Keratinocyte (primary cell): Measurements from ENCODE around the gene PNKD. TPM values are rescaled to one million over a fixed set of nuclear protein-coding genes. Genes with fewer than 3 reads are reported as not detected.
"Not testable (repeated sequence)": the region's sequence is repeated elsewhere in the genome, so short reads cannot be mapped to it uniquely, and the experiment has no call there.

Source experiments
- DNase-seq: peaks from one replicate; pipeline ENCODE4 v3.0.0-alpha.2; 2011; ENCODE audit warnings: low read depth, missing footprints, low spot score
- FAIRE-seq: peaks from 2 replicates; lab custom pipeline; 2011; peaks lifted over from hg19 to GRCh38; lab: Jason Lieb, UNC
- H2AFZ ChIP-seq: 2 replicates; pipeline ENCODE4 v1.6.0; 2012; ENCODE audit warnings: low read length, control low read depth, inconsistent platforms; ENCODE audit not compliant: control insufficient read depth
- H3K27ac ChIP-seq: 2 replicates; pipeline ENCODE4 v1.5.1; 2011; ENCODE audit warnings: low read length; ENCODE audit not compliant: control insufficient read depth, insufficient read depth
- H3K27me3 ChIP-seq: 3 replicates; pipeline ENCODE4 v1.6.0; 2011; ENCODE audit warnings: low read length; ENCODE audit not compliant: control insufficient read depth, insufficient read depth; ENCODE audit errors: extremely low read depth
- H3K36me3 ChIP-seq, 2 experiments: 2 replicates in 1 of 2; 3 replicates in 1 of 2; pipeline ENCODE4 v1.5.1; 2011; ENCODE audit warnings: low read length in 2 of 2, mild to moderate bottlenecking in 1 of 2; ENCODE audit not compliant: control insufficient read depth in 2 of 2, insufficient read depth in 2 of 2; ENCODE audit errors: extremely low read depth in 1 of 2
- H3K4me1 ChIP-seq: 3 replicates; pipeline ENCODE4 v1.5.1; 2011; ENCODE audit warnings: low read length; ENCODE audit not compliant: control insufficient read depth, insufficient read depth; ENCODE audit errors: extremely low read depth
- H3K4me2 ChIP-seq: 3 replicates; pipeline ENCODE4 v1.6.0; 2011; ENCODE audit warnings: low read depth, low read length; ENCODE audit not compliant: control insufficient read depth, insufficient read depth; ENCODE audit errors: extremely low read depth
- H3K4me3 ChIP-seq, 3 experiments: fragments of 200-600 bp in 1 of 3; sonication (generic) in 1 of 3; 2 replicates in 2 of 3; 3 replicates in 1 of 3; pipeline ENCODE4 v1.5.1; 2011 to 2016; ENCODE audit warnings: low read length in 3 of 3, mild to moderate bottlenecking in 3 of 3, control low read depth in 2 of 3, inconsistent platforms in 1 of 3, low read depth in 1 of 3, mixed read lengths in 1 of 3, mixed run types in 1 of 3, moderate library complexity in 1 of 3; ENCODE audit not compliant: control insufficient read depth in 2 of 3, insufficient read depth in 2 of 3; ENCODE audit errors: extremely low read depth in 1 of 3
- H3K79me2 ChIP-seq: 2 replicates; pipeline ENCODE4 v1.6.0; 2012; ENCODE audit warnings: low read length; ENCODE audit not compliant: control insufficient read depth, insufficient read depth
- H3K9ac ChIP-seq: 3 replicates; pipeline ENCODE4 v1.6.0; 2011; ENCODE audit warnings: low read length; ENCODE audit not compliant: control insufficient read depth, insufficient read depth; ENCODE audit errors: extremely low read depth
- H3K9me1 ChIP-seq: 3 replicates; pipeline ENCODE4 v1.6.0; 2011; ENCODE audit warnings: low read length; ENCODE audit not compliant: control insufficient read depth, insufficient read depth; ENCODE audit errors: extremely low read depth
- H3K9me3 ChIP-seq: 2 replicates; pipeline ENCODE4 v1.5.1; 2012; ENCODE audit warnings: low read depth, low read length; ENCODE audit not compliant: control insufficient read depth
- H4K20me1 ChIP-seq: 3 replicates; pipeline ENCODE4 v1.6.0; 2011; ENCODE audit warnings: low read length; ENCODE audit not compliant: control insufficient read depth, insufficient read depth; ENCODE audit errors: extremely low read depth
- EZH2 ChIP-seq: IDR thresholded peaks from one replicate; pipeline ENCODE4 v1.6.1; 2012; ENCODE audit warnings: inconsistent platforms, mild to moderate bottlenecking, low read length, moderate library complexity
- dilution Hi-C: fragments of 300-500 bp; cut with MboI; formaldehyde crosslinking; loops from one replicate; pipeline ENCODE4 v1.7.0; 2020; ENCODE audit warnings: low sequenced_read_pairs; ENCODE audit not compliant: extremely low pct_ligation_motif_present
- polyA plus RNA-seq, 5 experiments: library from polyadenylated mRNA; depleted of rRNA in 3 of 5; stranded (reverse) in 3 of 5; stranded (forward) in 1 of 5; unstranded in 1 of 5; fragments of >200 nt; gene quantifications; 1 replicate in 1 of 5; 2 replicates in 3 of 5; 3 replicates in 1 of 5; pipeline versions ENCODE4 v1.2.1 to v1.2.3, GENCODE V29; 2011 to 2012; ENCODE audit warnings: missing spikeins in 2 of 5, low read depth in 1 of 5, low replicate concordance in 1 of 5
- TF ChIP-seq, protein P1 (sequence below), 3 experiments: IDR thresholded peaks in 1 of 3; conservative IDR thresholded peaks in 1 of 3; optimal IDR thresholded peaks in 1 of 3; 2 replicates in 2 of 3; 3 replicates in 1 of 3; pipeline versions ENCODE3 to v1.5.1; 2011; ENCODE audit warnings: low read length in 3 of 3, mild to moderate bottlenecking in 3 of 3, moderate library complexity in 2 of 3, control low read depth in 1 of 3, inconsistent platforms in 1 of 3; ENCODE audit not compliant: insufficient read depth in 2 of 3; ENCODE audit errors: extremely low read depth in 1 of 3

Gene PNKD
- polyA plus RNA-seq, 1 donor (not counting 4 experiments of a cell fraction or from before 2014, with no cell fraction given) = 22.8 TPM

DNA sequence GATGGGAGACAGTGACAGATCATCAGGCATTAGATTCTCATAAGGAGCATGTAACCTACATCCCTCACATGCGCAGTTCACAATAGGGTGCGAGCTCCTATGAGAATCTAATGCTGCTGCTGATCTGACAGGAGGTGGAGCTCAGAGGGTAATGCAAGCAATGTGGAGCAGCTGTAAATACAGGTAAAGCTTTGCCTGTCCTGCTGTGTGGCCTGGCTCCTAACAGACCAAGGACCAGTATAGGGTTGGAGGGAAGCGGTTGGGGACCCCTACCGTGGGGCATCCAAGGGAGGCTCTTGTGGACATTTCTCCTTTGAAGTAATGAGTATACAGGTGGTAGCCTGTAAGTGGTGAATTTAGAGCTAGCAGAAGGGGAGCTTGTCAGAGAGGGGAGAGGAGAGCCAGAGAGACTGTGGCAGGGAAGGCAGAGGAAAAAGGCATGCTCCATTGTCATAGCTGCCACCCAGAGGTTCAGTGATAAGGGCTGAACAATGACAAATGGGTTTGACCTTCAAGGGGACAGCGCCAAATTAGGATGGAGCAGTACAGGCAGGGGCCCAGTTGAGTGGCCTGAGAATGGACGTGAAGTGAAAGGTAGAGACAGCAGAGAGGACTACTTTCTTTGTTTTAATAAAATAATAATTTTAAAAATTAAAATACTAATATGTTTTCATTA, 37.2 kb downstream of the PNKD start:
- FAIRE-seq = no peak
- dilution Hi-C loops = no loop called here

DNA sequence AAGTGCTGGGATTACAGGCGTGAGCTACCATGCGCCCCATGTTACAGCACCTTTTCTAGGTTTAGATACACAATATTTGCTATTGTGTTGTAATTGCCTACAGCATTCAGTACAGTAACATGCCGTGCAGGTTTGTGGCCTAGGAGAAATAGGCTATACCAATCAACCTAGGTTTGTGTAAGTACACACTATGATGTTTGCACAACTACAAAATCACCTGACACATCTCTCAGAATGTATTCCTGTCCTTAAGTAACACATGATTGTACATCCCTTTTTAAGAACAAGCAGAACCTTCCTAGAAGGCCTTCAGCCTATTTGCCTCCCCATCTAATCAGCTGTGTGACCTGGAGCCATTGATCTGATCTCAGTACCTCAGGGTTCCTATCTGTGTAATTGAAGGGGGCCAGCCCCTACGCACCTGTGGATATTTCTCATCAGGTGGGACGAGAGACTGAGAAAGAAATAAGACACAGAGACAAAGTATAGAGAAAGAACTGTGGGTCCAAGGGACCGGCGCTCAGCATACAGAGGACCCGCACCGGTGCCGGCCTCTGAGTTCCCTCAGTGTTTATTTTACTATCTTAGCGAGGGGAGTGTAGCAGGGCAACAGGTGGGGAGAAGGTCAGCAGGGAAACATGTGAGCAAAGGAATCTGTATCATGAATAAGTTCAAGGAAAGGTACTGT, 40.7 kb downstream of the PNKD start:
- H4K20me1 ChIP-seq = no peaks in the 10 kb centered on the region
- dilution Hi-C loops = no loop called here
- H3K4me3 ChIP-seq = no peak overlapping the region
- TF ChIP-seq, protein P1, sequence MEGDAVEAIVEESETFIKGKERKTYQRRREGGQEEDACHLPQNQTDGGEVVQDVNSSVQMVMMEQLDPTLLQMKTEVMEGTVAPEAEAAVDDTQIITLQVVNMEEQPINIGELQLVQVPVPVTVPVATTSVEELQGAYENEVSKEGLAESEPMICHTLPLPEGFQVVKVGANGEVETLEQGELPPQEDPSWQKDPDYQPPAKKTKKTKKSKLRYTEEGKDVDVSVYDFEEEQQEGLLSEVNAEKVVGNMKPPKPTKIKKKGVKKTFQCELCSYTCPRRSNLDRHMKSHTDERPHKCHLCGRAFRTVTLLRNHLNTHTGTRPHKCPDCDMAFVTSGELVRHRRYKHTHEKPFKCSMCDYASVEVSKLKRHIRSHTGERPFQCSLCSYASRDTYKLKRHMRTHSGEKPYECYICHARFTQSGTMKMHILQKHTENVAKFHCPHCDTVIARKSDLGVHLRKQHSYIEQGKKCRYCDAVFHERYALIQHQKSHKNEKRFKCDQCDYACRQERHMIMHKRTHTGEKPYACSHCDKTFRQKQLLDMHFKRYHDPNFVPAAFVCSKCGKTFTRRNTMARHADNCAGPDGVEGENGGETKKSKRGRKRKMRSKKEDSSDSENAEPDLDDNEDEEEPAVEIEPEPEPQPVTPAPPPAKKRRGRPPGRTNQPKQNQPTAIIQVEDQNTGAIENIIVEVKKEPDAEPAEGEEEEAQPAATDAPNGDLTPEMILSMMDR (optimal IDR thresholded peaks at IDR 0.05 in 1 of 3, IDR thresholded peaks at IDR 0.05 in 1 of 3, conservative IDR thresholded peaks at IDR 0.05 in 1 of 3; ENCODE audit: extremely low read depth in 1 of 3, insufficient read depth in 2 of 3, low read length in 3 of 3) = no peak
- TF ChIP-seq EZH2 = no peak
- H3K27me3 ChIP-seq = no peaks in the 10 kb centered on the region
- FAIRE-seq = no peak
- no peak overlapping the region for H3K4me2 ChIP-seq
- no peaks in the 10 kb centered on the region for H3K4me1 ChIP-seq
- H3K36me3 ChIP-seq = no peaks in the 10 kb centered on the region
- no peak for DNase-seq
- no peaks in the 10 kb centered on the region for H3K9me3 ChIP-seq
- no peak overlapping the region for H3K27ac ChIP-seq
- no peaks in the 10 kb centered on the region for H3K79me2 ChIP-seq
- H3K9me1 ChIP-seq = peaks cover 3% of the 10 kb centered on the region
- no peak overlapping the region for H2AFZ ChIP-seq
- no peak overlapping the region for H3K9ac ChIP-seq

More for the DNA sequence above, 37.2 kb downstream of the PNKD start:
- Histone ChIP-seq H3K9ac (no peak overlapping the region), H3K4me3 (no peak overlapping the region), H2AFZ (no peak overlapping the region), H3K27me3 (no peaks in the 10 kb centered on the region), H4K20me1 (no peaks in the 10 kb centered on the region), H3K27ac (no peak overlapping the region), H3K4me1 (no peaks in the 10 kb centered on the region), H3K9me1 (no peaks in the 10 kb centered on the region), H3K36me3 (no peaks in the 10 kb centered on the region), H3K4me2 (no peak overlapping the region), H3K79me2 (no peaks in the 10 kb centered on the region), H3K9me3 (no peaks in the 10 kb centered on the region)
- DNase-seq = no peak
- TF ChIP-seq EZH2 = no peak
- TF ChIP-seq, protein P1 (optimal IDR thresholded peaks at IDR 0.05 in 1 of 3, IDR thresholded peaks at IDR 0.05 in 1 of 3, conservative IDR thresholded peaks at IDR 0.05 in 1 of 3; ENCODE audit: extremely low read depth in 1 of 3, insufficient read depth in 2 of 3, low read length in 3 of 3) = no peak

DNA sequence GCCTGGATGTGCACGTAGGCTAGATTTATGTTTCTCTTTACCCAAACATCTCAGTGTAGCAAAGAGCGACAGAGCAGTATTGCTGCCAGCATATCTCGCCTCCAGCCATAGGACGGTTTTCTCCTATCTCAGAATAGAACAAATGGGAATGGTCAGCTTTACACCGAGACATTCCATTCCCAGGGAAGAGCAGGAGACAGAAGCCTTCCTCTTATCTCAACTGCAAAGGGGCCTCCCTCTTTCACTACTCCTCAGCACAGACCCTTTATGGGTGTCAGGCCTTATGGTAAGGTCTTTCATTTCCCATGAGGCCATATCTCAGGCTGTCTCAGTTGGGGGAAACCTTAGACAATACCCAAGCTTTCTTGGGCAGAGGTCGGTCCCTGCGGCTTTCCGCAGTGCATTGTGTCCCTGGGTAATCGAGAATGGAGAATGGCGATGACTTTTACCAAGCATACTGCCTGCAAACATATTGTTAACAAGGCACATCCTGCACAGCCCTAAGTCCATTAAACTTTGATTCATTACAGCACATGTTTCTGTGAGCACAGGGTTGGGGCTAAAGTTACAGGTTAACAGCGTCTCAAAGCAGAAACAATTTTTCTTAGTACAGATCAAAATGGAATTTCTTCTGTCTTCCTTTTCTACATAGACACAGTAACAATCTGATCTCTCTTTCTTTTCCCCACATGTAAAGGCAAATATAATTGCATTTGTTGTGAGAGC, 41.4 kb downstream of the PNKD start:
- H3K9me3 ChIP-seq, H3K27me3 ChIP-seq, H3K9me1 ChIP-seq, H3K4me1 ChIP-seq, H3K4me2 ChIP-seq, dilution Hi-C loops, H3K27ac ChIP-seq, H3K4me3 ChIP-seq, H3K9ac ChIP-seq, H4K20me1 ChIP-seq, H3K36me3 ChIP-seq, H2AFZ ChIP-seq, FAIRE-seq, DNase-seq, H3K79me2 ChIP-seq: not testable (repeated sequence)
